H9 (cell line): ENCODE data around the gene LRRC10. TPM values are rescaled to one million over a fixed set of nuclear protein-coding genes. Genes with fewer than 3 reads are reported as not detected.

Source experiments
- DNase-seq: peaks from one replicate; pipeline ENCODE4 v3.0.0-alpha.2; 2017
- H2AFZ ChIP-seq: one replicate; pipeline ENCODE4 v1.6.1; 2013; ENCODE audit warnings: mild to moderate bottlenecking, low read length, control low read depth, moderate library complexity
- H2AK5ac ChIP-seq: 2 replicates; pipeline ENCODE4 v1.6.1; 2013; ENCODE audit warnings: low read length, control low read depth, mixed read lengths; ENCODE audit not compliant: insufficient read length
- H2BK120ac ChIP-seq: one replicate; pipeline ENCODE4 v1.6.1; 2013; ENCODE audit warnings: low read depth, mild to moderate bottlenecking, low read length, control low read depth, inconsistent platforms; ENCODE audit not compliant: poor library complexity, severe bottlenecking
- H2BK12ac ChIP-seq: 2 replicates; pipeline ENCODE4 v1.6.1; 2013; ENCODE audit warnings: low read length, control low read depth, mixed read lengths, low read depth; ENCODE audit not compliant: insufficient read length
- H2BK15ac ChIP-seq: 2 replicates; pipeline ENCODE4 v1.6.1; 2013; ENCODE audit warnings: low read depth, low read length, control low read depth
- H2BK20ac ChIP-seq: one replicate; pipeline ENCODE4 v1.6.1; 2013; ENCODE audit warnings: low read depth, mild to moderate bottlenecking, low read length, control low read depth, inconsistent platforms; ENCODE audit not compliant: poor library complexity, severe bottlenecking
- H2BK5ac ChIP-seq: 2 replicates; pipeline ENCODE4 v1.6.1; 2013; ENCODE audit warnings: low read length, control low read depth, mixed read lengths; ENCODE audit not compliant: insufficient read length
- H3K14ac ChIP-seq: 2 replicates; pipeline ENCODE4 v1.6.1; 2013; ENCODE audit warnings: low read length, control low read depth; ENCODE audit not compliant: insufficient read depth
- H3K18ac ChIP-seq: 2 replicates; pipeline ENCODE4 v1.6.1; 2013; ENCODE audit warnings: low read depth, mild to moderate bottlenecking, mixed read lengths, low read length, control low read depth; ENCODE audit not compliant: insufficient read length
- H3K23ac ChIP-seq: 2 replicates; pipeline ENCODE4 v1.6.1; 2013; ENCODE audit warnings: low read length, control low read depth, mixed read lengths, low read depth; ENCODE audit not compliant: insufficient read length
- H3K23me2 ChIP-seq: 2 replicates; pipeline ENCODE4 v1.6.1; 2013; ENCODE audit warnings: low read depth, mild to moderate bottlenecking, mixed read lengths, low read length, control low read depth; ENCODE audit not compliant: insufficient read length, poor library complexity, severe bottlenecking
- H3K27ac ChIP-seq: 2 replicates; pipeline ENCODE4 v1.5.1; 2013; ENCODE audit warnings: low read length, control low read depth, mixed read lengths, low read depth; ENCODE audit not compliant: insufficient read length
- H3K27me3 ChIP-seq: 2 replicates; pipeline ENCODE4 v1.6.1; 2013; ENCODE audit warnings: low read length, control low read depth, inconsistent platforms; ENCODE audit not compliant: insufficient read depth
- H3K4ac ChIP-seq: 2 replicates; pipeline ENCODE4 v1.6.1; 2013; ENCODE audit warnings: low read depth, mild to moderate bottlenecking, control low read depth, inconsistent platforms, low read length, moderate library complexity
- H3K4me1 ChIP-seq: 2 replicates; pipeline ENCODE4 v1.6.1; 2013; ENCODE audit warnings: low read length, control low read depth, inconsistent platforms; ENCODE audit not compliant: insufficient read depth
- H3K4me2 ChIP-seq: 2 replicates; pipeline ENCODE4 v1.6.1; 2013; ENCODE audit warnings: low read length, control low read depth, mixed read lengths; ENCODE audit not compliant: insufficient read length, insufficient read depth
- H3K56ac ChIP-seq: 2 replicates; pipeline ENCODE4 v1.6.1; 2013; ENCODE audit warnings: low read depth, mild to moderate bottlenecking, mixed read lengths, low read length, control low read depth; ENCODE audit not compliant: insufficient read length
- H3K79me1 ChIP-seq: 2 replicates; pipeline ENCODE4 v1.6.1; 2013; ENCODE audit warnings: low read depth, mild to moderate bottlenecking, moderate library complexity, low read length, control low read depth, inconsistent platforms; ENCODE audit not compliant: insufficient read depth, poor library complexity, severe bottlenecking
- H3K79me2 ChIP-seq: 2 replicates; pipeline ENCODE4 v1.6.1; 2013; ENCODE audit warnings: low read length, control low read depth, inconsistent platforms; ENCODE audit not compliant: insufficient read depth
- H3K9ac ChIP-seq: 2 replicates; pipeline ENCODE4 v1.6.1; 2013; ENCODE audit warnings: low read length, control low read depth, mixed read lengths; ENCODE audit not compliant: insufficient read length; ENCODE audit errors: extremely low read depth
- H3K9me3 ChIP-seq: one replicate; pipeline ENCODE4 v1.6.1; 2013; ENCODE audit warnings: low read depth, low read length, inconsistent platforms; ENCODE audit not compliant: control insufficient read depth
- H3T11ph ChIP-seq: one replicate; pipeline ENCODE4 v1.6.1; 2013; ENCODE audit warnings: mild to moderate bottlenecking, low read length, control low read depth, inconsistent platforms
- H4K20me1 ChIP-seq: one replicate; pipeline ENCODE4 v1.6.1; 2013; ENCODE audit not compliant: control insufficient read depth, insufficient read length, insufficient read depth
- H4K5ac ChIP-seq: 2 replicates; pipeline ENCODE4 v1.6.1; 2013; ENCODE audit warnings: low read depth, mild to moderate bottlenecking, mixed read lengths, low read length, control low read depth; ENCODE audit not compliant: insufficient read length
- H4K8ac ChIP-seq: replicated peaks from 2 replicates; pipeline ENCODE4 v1.6.1; 2013; ENCODE audit warnings: low read length, control low read depth, mixed read lengths, low read depth; ENCODE audit not compliant: insufficient read length
- H4K91ac ChIP-seq: 2 replicates; pipeline ENCODE4 v1.6.1; 2013; ENCODE audit warnings: low read depth, mild to moderate bottlenecking, moderate library complexity, mixed read lengths, low read length, control low read depth; ENCODE audit not compliant: insufficient read length
- H3K27ac Mint-ChIP-seq, 3 experiments: 2 replicates in 2 of 3; 3 replicates in 1 of 3; pipeline ENCODE4 v1.8.0; 2020 to 2021; ENCODE audit warnings: mixed read lengths in 3 of 3, mild to moderate bottlenecking in 1 of 3, moderate library complexity in 1 of 3
- H3K27me3 Mint-ChIP-seq: 2 replicates; pipeline ENCODE4 v1.8.0; 2021; ENCODE audit warnings: low read depth, mild to moderate bottlenecking, moderate library complexity, mixed read lengths
- H3K36me3 Mint-ChIP-seq, 3 experiments: 2 replicates in 2 of 3; 3 replicates in 1 of 3; pipeline ENCODE4 v1.8.0; 2020 to 2021; ENCODE audit warnings: low read depth in 3 of 3, mixed read lengths in 3 of 3; ENCODE audit not compliant: insufficient read depth in 1 of 3
- H3K4me1 Mint-ChIP-seq, 2 experiments: 2 replicates each; pipeline ENCODE4 v1.8.0; 2020; ENCODE audit warnings: mixed read lengths in 2 of 2
- H3K4me3 Mint-ChIP-seq, 2 experiments: 2 replicates in 1 of 2; 3 replicates in 1 of 2; pipeline ENCODE4 v1.8.0; 2020 to 2021; ENCODE audit warnings: mild to moderate bottlenecking in 2 of 2, mixed read lengths in 2 of 2, moderate library complexity in 1 of 2
- H3K9me3 Mint-ChIP-seq, 2 experiments: 2 replicates in 1 of 2; 3 replicates in 1 of 2; pipeline ENCODE4 v1.8.0; 2020; ENCODE audit warnings: mild to moderate bottlenecking in 2 of 2, mixed read lengths in 2 of 2, moderate library complexity in 1 of 2
- CTCF ChIP-seq: fragments of 200-600 bp; sonication (generic); conservative IDR thresholded peaks from 3 replicates; pipeline ENCODE4 v1.8.0; 2021; ENCODE audit warnings: antibody characterized with exemption, mild to moderate bottlenecking
- WGBS: extraction: QIAGEN DNeasy Blood & Tissue Kit; methylation state at CpG from one replicate; pipeline ENCODE4 v1.1.7; 2013; ENCODE audit warnings: missing lambda C conversion rate, low lambda C conversion rate, mixed read lengths; ENCODE audit not compliant: insufficient read length; ENCODE audit errors: extremely low coverage; 5-methylcytosine and 5-hydroxymethylcytosine counted together
- microRNA-seq: library from miRNA; unstranded; fragments of <30 nt; microRNA quantifications from one replicate; pipeline ENCODE4, GENCODE V29; 2020; ENCODE audit warnings: borderline microRNAs expressed
- total RNA-seq: library from RNA; stranded (reverse); gene quantifications from 2 replicates; pipeline ENCODE4 v1.2.1, GENCODE V29; 2021

LRRC10 gene
- total RNA-seq, 1 experiment from 2014 or later, result not detected

- TF ChIP-seq CTCF, result no peak
- DNase-seq, result no peak
- H3K27ac Mint-ChIP-seq, result no peak overlapping the region
- no peak overlapping the region for H3T11ph ChIP-seq
- no peak overlapping the region for H2BK12ac ChIP-seq
- no peak overlapping the region for H3K27ac ChIP-seq
- no peaks in the 10 kb centered on the region; the same call in 1 of the 2 replicates for H3K79me2 ChIP-seq
- no peaks in the 10 kb centered on the region for H3K9me3 Mint-ChIP-seq
- H3K27me3 Mint-ChIP-seq, result no peaks in the 10 kb centered on the region
- no peak overlapping the region for H3K56ac ChIP-seq
- H3K4me3 Mint-ChIP-seq, result no peak overlapping the region
- no peaks in the 10 kb centered on the region for H3K9me3 ChIP-seq
- H4K20me1 ChIP-seq, result no peaks in the 10 kb centered on the region
- WGBS, result no CpG with 5 or more reads among the region's 2 CpGs
- H2AFZ ChIP-seq, result no peak overlapping the region
- H4K8ac ChIP-seq, result no peak overlapping the region
- H3K14ac ChIP-seq, result no peak overlapping the region
- no peak overlapping the region for H4K5ac ChIP-seq
- H3K9ac ChIP-seq, result no peak overlapping the region
- no peak overlapping the region for H3K18ac ChIP-seq
- H3K23ac ChIP-seq, result no peak overlapping the region
- no peaks in the 10 kb centered on the region for H3K79me1 ChIP-seq
- no peaks in the 10 kb centered on the region for H3K27me3 ChIP-seq
- H3K23me2 ChIP-seq, result no peaks in the 10 kb centered on the region
- no peak overlapping the region for H2AK5ac ChIP-seq
- H2BK15ac ChIP-seq, result no peak overlapping the region
- H4K91ac ChIP-seq, result no peak overlapping the region
- H3K4me1 Mint-ChIP-seq, result no peaks in the 10 kb centered on the region
- no peak overlapping the region for H2BK120ac ChIP-seq
- no peak overlapping the region for H2BK20ac ChIP-seq
- H3K4me2 ChIP-seq, result no peak overlapping the region
- no peaks in the 10 kb centered on the region for H3K4me1 ChIP-seq
- no peak overlapping the region for H2BK5ac ChIP-seq
- peaks cover 1 to 4% (median 2%) of the 10 kb centered on the region in 3 experiments; a peak in 4 of 7 replicates for H3K36me3 Mint-ChIP-seq
- no peak overlapping the region for H3K4ac ChIP-seq
Measured at GRCh38 chr12:69563166-69563762, 47.4 kb downstream of the LRRC10 start.

Small RNA genes lying within 50 kb of the gene (microRNA-seq; reads per million reads assigned to microRNA genes)
- gene MIR3913-1 (not detected), gene MIR3913-2 (not detected)

Other genes starting within 250 kb of the LRRC10 start
- 30.6 and 33.7 TPM in 2 replicates for gene FRS2, start 140.5 kb downstream of the LRRC10 start, total RNA-seq
- gene CCT2, start 25.4 kb downstream of the LRRC10 start, total RNA-seq, result 391 and 405 TPM in 2 replicates
- gene BEST3, start 88.4 kb upstream of the LRRC10 start, total RNA-seq, result 0.11 and 0.42 TPM in 2 replicates
- gene RAB3IP, start 128.0 kb upstream of the LRRC10 start, total RNA-seq, result 44.9 and 45.5 TPM in 2 replicates
- 0.57 and 0.64 TPM in 2 replicates for gene MYRFL, start 214.3 kb upstream of the LRRC10 start, total RNA-seq